Activated CD4-positive, CD25-positive, alpha-beta regulatory T cell treated with anti-CD3 and anti-CD28 coated beads, Interleukin-2, amount 50 U/mL, for 24 hours (primary cell): ENCODE data around the gene SMPDL3A.
"Not testable (repeated sequence)": the region's sequence is repeated elsewhere in the genome, so short reads cannot be mapped to it uniquely, and the experiment has no call there.

ENCODE experiments used
- ATAC-seq, 2 donors: fragments of 150-1000 bp; cut with Tn5 transposase; one replicate each; pipeline ENCODE4 v1.10.0; 2021; ENCODE audit warnings: mild to moderate bottlenecking in 1 of 2, moderate library complexity in 1 of 2

Gene SMPDL3A, protein sequence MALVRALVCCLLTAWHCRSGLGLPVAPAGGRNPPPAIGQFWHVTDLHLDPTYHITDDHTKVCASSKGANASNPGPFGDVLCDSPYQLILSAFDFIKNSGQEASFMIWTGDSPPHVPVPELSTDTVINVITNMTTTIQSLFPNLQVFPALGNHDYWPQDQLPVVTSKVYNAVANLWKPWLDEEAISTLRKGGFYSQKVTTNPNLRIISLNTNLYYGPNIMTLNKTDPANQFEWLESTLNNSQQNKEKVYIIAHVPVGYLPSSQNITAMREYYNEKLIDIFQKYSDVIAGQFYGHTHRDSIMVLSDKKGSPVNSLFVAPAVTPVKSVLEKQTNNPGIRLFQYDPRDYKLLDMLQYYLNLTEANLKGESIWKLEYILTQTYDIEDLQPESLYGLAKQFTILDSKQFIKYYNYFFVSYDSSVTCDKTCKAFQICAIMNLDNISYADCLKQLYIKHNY

DNA sequence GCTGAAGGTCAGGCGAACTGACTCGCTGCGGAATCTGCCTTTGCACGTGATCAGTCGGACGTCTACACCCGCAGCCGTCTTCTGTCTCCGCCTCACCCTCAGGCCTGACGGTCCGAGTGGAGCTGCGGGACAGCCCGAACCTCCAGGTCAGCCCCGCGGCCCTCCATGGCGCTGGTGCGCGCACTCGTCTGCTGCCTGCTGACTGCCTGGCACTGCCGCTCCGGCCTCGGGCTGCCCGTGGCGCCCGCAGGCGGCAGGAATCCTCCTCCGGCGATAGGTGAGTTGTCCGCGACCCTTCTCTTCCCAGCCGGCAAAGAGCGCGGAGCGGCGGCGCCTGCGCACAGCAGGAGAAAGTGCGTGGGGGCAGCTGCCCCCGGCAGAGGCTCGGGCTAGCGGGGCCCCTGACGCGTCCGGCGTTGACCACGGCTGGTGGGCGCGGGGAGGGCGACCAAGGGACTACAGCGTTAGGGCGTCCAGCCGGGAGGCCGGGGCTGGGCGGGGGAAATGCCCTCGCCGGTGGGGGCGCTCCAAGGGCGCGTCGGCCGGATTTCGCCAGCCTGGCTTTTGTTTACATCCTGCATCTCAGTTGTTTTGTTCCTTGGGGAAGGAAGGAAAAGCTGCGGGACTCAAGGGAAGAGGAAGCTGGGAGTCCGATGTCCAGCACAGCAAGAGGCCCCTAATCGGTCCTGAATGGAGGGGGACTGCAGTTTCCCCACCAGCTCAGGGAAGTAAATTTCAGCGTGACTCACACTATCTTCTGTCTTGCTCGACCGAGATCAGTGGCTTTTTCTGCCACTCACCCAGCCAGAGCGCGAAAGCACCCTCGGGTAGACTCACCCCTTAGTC lies at the start of gene SMPDL3A:
TSS of gene SMPDL3A (plus strand) at position 77 of the 846 bp plus-strand sequence. CDS start at position 166, 89 bp downstream.
- ATAC-seq: peak; percentile 60 to 67

DNA sequence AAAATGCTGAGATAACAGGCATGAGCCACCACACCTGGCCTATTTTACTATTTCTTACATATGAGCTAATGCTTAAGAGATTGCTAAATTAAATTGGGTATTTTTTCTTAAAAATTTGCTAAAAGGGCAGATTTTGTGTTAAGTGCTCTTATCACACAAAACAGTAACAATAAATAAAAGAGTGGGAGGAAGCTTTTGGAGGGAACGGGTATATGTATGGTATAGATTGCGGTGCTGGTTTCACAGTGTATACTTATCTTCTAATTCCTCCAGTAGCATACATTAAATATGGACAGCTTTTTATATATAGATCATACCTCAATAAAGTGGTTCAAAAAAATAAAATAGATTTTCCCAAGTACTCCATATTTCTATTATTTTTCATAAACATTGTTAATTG lies 49.0 kb upstream of the SMPDL3A start:
- no peak for ATAC-seq

DNA sequence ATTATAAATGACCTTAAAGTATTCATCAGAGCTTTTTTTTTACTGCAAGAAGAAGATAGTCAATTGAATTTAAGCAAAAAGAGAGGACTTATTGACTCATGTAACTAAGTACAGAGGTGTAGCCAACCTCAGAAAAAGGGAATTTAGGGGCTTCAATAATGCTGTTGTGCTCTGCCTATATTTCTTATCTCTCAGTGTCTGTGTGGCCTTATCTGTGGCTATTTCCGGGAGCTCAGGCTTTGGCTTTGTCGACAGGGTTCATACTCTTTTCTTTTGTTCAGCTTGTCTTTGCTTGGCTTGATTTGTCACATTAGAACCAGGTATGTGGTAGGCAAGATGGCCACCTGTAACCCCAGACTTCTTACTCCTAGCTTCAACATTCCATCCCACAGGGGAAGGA lies 48.1 kb upstream of the SMPDL3A start:
- ATAC-seq: no peak

DNA sequence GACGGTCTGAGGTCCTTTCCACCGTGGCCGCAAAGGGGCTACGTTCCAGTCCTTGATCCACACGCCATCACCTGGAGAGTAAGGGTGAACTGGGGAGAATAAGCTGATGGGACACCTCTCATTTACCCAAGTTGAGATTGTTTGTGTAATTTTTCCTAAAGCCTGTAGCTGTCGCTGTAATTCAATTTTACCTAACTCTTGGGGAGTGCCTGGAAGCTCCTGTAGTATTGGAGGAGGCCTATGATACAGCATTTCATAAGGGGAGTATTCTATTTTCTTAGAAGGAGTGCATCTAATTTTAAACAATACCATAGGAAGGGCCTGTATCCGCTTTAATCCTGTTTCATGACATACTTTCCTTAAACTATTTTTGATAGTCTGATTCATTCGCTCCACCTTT lies 44.8 kb upstream of the SMPDL3A start:
- not testable (repeated sequence) for ATAC-seq

DNA sequence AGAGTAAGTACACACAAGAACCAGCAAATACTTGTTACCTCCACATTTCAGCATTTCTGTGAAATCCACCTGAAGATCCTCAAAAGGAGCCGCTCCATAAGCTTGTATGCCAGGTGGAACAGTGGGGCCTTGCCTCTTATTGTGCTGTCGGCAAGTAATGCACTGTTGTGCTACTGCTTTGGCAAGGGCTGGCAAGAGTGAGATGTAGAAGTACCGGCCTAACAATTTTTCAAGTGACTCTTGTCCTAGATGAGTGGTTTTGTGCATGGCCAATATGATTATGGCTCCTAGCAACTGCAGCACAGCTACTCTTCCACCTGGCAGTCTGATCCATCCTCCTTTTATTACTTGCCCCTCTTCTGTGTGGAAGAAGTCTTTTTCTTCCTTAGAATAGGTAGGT lies 44.2 kb upstream of the SMPDL3A start:
- not testable (repeated sequence) for ATAC-seq

DNA sequence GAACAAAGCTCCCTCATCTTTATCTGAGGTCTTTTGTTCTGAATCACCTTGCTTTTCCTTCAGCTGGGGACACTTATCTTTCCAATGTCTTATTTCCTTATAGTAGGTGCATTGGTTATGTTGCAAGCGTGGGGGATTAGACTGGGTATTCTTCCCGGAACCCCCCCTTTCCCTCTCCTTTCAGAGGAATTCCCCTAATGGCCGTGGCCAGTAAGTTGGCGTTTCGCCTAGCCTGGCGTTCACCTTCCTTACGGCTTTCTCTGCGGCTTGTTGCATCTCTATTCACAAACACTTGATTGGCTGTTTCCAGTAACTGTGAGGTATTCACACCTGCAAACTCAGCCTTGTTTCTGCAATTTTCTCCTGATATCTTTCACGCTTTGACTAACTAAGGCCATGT lies 42.4 kb upstream of the SMPDL3A start:
- no peak for ATAC-seq

DNA sequence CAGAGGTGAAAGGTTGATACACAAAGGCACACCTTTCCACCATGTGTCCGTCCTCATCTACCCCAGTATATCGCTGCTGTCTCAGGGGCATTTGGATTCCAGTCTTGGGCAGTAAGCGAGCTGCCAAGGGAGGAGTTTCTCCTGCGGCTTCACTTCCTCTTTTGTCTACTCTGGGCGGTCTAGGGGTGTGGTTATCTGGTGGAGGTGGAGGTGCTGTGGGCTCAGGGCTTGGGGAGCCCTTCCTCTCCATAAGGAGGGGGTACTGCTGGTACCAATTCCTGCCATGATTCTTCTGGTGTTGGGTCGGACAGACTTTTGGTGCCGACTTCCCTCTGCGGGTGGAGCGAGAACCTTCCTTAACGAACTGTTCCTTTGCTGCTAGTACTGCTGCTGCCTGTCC lies 41.5 kb upstream of the SMPDL3A start:
- ATAC-seq: no peak

DNA sequence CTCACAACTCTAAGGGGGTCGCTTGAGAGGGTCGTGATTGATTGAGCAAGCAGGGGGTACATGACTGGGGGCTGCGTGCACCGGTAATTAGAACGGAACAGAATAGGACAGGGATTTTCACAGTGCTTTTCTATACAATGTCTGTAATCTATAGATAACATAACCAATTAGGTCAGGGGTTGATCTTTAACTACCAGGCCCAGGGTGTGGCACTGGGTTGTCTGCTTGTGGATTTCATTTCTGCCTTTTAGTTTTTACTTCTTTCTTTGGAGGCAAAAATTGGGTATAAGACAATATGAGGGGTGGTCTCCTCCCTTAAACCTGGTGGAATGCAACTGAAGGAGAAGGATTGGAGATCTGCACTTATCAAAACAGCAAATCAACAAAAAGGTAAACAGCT lies 40.1 kb upstream of the SMPDL3A start:
- not testable (repeated sequence) for ATAC-seq

DNA sequence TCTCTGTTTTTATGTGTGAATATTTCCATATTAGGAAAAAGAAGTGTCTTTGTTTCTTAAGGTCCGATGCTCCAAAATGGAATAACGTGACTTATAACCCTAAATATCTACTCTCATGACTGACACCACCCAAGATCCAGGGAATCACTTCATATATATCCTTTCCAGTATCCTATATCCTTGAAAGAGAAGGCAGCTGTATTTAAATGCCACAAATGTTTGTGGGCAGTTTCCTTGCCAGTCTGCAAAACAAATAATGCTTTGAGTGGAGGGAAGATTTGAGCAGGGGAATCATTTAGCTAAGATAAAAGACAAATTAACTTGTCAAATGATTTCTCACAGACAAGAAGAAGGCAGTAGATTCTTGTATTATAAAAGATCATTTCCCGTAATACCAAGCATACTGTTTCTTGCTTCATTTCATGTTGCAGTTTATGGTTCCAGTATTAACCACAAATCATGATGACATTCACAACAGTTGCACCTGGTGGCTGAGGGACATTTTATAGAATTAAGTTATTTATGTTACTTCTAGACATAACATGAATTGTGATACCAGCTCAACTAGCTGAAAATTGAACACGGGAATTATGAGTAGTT lies 39.5 kb upstream of the SMPDL3A start:
- no peak for ATAC-seq

DNA sequence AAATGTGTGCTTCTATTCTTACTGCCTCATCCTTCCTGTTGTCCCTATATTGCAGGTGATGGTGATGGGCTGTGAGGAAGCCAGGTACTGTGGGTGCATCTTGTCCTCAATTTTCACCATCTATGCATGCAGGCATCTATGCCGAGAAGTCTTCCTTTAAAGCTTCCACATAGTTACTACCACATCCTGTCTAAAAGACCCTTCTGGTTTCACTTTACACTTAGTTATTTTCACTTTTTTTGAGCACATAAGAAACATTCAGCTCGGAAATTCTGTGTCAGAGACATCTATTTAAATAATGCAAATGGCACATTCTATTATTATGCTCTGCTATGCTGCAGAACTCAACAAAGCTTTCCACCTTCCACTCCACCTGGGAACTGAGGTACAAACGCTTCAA lies 37.7 kb upstream of the SMPDL3A start:
- ATAC-seq: peak; percentile 43 to 58

DNA sequence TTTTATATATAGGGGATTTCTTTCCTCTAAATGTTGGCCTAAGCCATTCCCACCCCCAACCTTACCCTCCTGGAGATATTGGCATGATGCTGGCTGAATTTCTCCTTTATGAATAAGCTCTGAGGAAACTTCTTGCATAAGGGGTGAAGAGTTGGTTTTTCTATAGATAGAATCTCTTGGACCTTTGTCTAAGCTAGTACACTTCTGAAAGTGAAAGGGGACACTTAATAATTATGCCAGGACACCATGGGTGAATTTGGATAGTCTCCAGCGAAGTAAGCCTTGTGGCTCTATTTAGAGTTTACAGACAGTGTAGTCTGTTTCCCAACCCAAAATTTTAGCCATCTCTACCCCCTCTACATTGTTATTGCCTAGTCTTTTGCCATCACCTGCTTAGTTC lies 36.6 kb upstream of the SMPDL3A start:
- no peak for ATAC-seq

DNA sequence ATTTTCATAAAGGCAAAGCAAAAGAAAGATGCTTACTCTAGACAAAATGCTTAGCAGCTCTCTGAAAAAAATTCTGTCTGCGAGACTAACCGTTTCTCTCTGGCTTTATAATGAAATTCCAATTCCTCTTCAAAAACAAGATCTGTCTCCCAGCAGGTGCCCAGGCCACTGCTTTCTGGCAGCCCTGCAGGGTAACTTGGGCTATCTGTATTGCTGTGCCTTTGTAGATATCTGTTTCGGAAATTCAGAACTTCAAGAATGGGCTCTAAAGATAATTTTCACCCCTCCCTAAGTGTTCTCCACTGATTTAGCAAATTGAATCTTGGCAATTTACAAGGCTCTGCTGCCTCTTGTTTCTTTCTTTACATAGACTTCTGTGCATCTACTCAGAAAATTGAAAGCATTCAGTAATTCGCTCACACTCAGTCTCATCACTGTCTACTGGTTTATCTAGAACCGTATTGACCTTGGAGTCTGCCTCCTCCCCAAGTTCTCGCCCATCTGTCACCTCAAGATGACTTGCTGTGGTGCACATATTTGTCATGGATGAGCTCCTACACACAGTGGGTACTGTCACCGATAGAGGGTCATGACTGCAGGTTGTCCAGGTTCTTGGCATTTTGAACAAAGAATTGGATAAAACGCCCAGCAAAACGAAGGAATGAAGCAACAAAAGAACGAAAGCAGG lies 35.9 kb upstream of the SMPDL3A start:
- ATAC-seq: no peak

DNA sequence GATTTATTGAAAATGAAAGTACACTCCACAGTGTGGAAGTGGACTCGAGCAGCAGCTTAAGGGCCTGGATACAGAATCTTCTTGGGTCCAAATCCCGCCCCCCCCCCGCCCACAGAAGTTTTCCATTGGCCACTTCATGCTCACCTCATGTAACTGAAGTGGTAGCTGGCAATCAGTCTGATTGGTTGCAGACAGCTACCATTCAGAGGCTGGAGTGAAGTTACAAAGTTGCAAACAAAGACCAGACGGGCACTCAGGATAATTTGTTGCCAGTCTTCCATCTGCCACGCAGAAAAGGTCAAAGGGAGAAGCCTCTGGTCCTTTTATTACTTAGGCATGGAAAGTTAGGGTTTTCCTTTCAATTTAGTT lies 35.4 kb upstream of the SMPDL3A start:
- ATAC-seq: no peak

DNA sequence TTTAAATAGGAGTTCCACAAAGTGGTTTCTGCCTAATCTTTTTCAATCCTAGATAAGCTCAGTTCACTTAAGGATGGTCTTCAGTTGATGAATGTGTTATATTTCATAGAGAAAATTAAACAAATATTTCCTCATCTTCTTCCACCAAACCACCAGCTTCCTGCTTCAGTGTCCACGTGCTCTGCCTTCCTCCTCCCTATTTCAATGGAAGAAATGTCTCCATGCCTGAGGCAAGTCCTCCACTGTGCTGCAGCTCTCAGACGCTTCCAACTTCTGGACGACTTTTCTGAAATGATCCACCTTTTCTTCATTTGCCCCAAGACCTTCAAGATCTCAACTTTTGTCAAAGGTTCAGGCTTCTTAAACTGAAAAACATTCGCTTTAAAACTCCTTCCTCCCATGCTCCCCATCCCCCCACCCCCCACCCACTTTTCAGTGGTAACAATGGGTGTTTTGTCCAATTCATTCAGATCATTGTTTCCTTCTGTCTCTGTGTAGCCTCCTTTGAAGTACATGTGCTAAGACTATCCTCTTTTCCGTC lies 34.8 kb upstream of the SMPDL3A start:
- ATAC-seq: no peak

DNA sequence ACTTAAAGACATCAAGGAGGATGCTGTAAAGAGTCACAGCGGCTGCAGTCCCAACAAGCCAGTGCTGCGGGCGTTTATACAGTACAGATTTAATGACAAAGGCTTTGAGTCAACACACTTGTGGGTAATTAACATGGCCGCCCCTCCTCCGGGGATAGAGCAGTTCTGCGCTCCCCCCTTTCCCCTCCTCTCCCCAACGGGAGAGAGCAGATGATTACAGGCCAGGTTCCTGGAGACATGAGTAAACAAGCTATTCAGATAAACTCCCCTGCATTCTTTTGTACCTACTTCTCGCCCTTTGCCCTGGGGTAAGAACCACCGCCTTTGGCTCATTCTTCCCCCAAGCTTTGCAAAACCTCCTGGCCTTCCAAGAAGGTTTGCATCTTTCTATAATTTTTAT lies 33.2 kb upstream of the SMPDL3A start:
- no peak for ATAC-seq

DNA sequence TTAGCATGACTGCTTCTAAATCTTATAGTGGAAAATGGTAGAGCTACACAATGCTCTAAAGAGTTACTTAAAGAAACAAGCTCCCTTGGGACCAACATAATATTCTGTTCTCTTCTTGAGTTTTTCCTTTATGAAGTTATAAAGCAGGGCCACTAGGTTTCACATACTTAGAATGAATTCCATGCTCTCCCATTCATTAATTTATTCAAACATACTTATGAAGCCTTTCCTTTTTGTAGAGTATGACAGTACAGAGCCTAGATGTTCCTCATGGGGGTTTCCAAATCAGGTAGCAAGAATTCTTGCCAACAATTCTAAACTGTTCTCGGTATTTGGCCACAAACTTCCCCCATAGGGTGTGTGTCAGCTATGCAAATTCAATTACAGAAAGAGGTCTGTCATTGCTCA lies 30.1 kb upstream of the SMPDL3A start:
- ATAC-seq: peak; percentile 56 to 68

DNA sequence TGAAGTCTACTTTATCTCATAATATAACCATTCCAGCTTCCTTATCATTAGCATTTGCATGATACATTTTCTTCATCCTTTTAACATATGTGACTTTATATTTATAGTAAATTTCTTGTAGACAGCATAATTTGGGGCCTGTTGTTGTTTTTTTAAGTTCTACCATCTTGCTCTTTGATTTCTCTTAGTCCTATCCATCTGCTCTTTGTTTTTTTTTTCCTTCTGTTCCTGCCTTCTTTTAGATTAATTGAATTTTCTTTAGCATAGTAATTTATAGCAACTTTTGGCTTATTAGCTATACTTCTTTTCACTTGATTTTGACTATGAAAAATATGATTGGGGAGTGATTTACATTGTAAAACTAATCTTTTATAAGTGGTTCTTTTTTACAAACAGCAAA lies 28.7 kb upstream of the SMPDL3A start:
- no peak for ATAC-seq

DNA sequence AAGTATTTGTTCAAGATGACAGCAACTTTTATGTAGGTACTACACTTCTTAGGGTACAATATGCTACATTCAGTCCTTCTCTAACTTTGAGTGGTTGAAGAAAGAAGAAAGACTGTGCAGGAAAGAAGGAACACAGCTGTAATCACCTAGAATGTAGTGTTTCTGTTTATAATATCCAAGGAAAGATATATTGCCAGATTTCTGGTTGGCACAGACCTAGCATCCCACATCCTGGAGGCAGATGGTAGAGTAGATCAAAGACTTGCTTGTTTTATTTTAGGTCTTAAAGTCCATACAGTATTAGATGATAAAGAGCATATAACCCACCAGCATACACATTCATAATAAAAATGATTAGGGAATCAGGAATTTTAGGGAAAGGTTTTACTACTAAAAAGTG lies 22.8 kb upstream of the SMPDL3A start:
- ATAC-seq: no peak

DNA sequence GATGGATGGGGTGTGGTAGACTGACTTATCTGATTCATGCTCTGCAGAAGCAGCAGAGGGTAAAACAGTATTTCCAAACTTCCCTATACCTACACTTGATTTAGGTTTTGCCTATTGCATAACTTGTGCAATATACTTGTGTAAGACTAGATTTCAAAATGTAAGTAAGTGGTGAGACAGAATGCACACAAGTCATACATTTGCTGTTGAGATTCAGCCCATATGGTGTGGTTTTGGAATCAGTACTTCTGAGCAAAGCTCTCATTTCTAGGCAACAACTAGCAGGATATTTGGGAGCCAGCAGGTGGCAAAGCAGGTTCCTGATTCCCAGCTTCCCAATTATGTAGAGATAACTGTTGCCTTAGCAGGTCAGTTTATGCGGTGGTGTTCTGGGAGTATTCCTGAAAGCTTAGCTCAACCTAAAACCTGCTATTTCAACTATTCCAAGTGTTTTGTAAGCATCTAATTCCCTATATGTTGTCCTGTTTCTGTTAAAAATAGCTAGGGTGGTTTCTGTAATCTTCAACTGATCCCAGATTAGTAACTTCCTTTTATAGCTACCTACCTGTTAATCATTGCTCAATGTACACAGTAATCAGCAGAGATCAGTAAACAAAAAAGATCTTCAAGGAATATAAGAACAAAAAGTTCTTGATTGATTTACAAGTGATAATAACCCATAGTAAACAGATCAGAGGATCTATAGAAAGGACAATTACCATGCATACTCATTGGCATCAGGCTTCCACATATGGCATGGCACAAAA lies 18.0 kb upstream of the SMPDL3A start:
- no peak for ATAC-seq

DNA sequence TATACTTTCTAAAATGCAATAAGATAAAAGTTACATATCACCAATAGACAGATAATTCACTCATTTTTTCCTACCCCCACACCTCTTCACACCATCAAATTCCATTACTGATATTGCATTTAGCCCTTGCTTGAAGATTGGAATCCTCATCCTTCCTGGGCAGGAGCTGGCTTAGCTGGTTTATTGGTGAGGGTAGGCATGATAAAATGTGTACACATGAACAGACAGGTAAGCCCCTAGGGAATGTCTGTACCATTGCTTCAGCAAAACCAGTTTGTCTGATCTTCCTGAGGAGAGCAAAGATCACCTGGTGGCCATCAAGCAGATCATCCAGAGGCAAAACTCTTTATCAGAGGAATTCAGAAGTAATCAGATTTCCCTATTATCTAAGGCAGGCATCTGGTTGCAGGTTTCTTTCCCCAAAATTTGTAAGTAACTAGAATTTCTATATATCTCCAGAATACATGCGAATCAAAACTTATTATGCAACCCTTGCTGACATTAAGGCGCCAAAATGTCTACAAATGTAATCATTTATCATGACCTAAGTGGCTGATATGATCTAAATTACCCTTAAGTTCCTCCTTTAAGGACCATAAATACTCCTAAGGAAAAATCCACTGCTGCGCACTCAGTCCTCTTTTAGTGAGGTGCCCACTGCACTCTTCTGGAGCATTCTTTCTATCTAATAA lies 16.2 kb upstream of the SMPDL3A start:
- ATAC-seq: no peak

DNA sequence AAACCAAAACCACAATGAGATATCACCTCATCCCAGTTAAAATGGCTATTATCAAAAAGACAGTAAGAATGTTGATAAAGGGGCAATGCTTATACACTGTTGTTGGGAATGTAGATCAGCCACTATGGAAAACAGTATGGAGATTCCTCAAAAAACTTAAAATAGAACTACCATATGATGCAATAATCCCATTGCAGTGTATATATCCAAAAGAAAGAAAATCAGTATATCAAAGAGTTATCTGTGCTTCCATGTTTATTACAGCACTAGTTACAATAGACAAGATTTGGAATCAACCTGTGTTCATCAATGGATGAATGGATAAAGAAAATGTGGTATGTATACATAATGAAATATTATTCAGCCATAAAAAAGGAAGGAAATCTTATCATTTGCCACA lies 13.1 kb upstream of the SMPDL3A start:
- ATAC-seq: no peak
